Mononuclear cell (primary cell): ENCODE measurements around the gene SNX25. TPM values are rescaled to one million over a fixed set of nuclear protein-coding genes. Genes with fewer than 3 reads are reported as not detected.
"Not testable (repeated sequence)": the region's sequence is repeated elsewhere in the genome, so short reads cannot be mapped to it uniquely, and the experiment has no call there.

Experiments used
- H3K27me3 ChIP-seq: 2 replicates; pipeline ENCODE4 v1.6.0; 2011; ENCODE audit warnings: low read length, control low read depth; ENCODE audit not compliant: insufficient read depth
- H3K4me1 ChIP-seq: 2 replicates; pipeline ENCODE4 v1.5.1; 2011; ENCODE audit warnings: mild to moderate bottlenecking, low read length, control low read depth; ENCODE audit not compliant: insufficient read depth
- H3K4me3 ChIP-seq: 2 replicates; pipeline ENCODE4 v1.5.1; 2011; ENCODE audit warnings: mild to moderate bottlenecking, low read length, moderate library complexity
- H3K9me3 ChIP-seq: 2 replicates; pipeline ENCODE4 v1.5.1; 2011; ENCODE audit warnings: low read depth, mild to moderate bottlenecking, control low read depth, low read length
- total RNA-seq: library from RNA; depleted of rRNA; stranded (reverse); fragments of >200 nt; gene quantifications from one replicate; pipeline ENCODE4 v1.2.3, GENCODE V29; 2012

The SNX25 gene
- total RNA-seq, 1 donor = 30.1 TPM

DNA sequence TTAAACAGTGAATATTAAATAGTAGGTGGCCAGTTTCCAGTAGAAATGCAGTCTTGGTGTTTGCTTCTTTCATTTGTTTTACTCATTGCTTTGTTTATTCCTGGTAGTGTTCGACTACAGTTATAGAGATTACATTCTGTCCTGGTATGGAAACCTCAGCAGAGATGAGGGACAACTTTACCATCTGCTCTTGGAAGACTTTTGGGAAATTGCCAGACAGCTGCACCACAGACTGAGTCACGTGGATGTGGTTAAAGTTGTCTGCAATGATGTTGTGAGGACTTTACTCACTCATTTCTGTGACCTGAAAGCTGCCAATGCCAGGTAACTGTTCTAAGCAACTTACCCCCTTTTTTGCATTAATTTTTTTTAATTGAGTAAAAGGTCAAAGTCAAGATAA, 49.3 kb downstream of the SNX25 start:
- not testable (repeated sequence) for H3K4me1 ChIP-seq, H3K9me3 ChIP-seq, H3K27me3 ChIP-seq, H3K4me3 ChIP-seq

DNA sequence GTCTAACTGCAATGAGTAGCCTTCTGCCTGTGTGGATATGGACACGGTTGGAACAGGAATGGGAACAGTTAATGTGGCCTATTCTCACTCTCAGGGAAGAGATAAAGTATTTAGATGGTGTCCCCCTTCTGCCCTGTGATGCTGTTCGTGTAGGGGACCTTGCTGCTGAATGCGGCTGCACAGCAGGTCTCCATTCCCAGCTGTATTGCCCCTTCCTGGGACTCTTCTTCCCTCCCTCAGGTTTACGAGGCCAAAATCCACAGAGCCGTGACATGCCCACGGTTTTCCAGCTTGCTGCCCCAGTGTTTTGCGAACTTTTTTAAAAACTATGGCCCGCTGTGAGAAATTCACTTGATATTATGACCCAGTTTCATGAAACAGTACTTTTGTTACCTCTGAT, 50.3 kb downstream of the SNX25 start:
- Histone ChIP-seq H3K27me3 (no peaks in the 10 kb centered on the region), H3K9me3 (no peaks in the 10 kb centered on the region), H3K4me1 (no peaks in the 10 kb centered on the region), H3K4me3 (no peak overlapping the region)

DNA sequence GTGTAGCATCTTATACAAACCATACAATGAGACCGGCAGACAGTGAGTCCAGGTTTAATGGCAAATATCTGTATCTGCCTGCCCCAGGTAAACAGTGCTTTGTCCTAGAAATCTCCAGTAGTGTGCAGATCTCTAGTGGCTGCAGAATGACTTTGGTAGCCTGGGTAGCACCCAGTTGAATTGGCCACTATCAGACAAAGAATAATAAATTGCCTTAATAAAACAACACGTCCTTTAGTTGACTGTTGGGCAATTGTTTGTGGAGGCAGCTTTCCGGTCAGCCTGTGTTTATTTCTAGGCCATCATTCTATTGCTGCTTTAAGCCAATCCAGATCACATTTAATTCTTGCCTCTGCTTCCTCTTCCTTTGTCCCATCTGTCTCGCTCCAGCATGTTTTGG, 52.5 kb downstream of the SNX25 start:
- H3K4me3 ChIP-seq = no peak overlapping the region

DNA sequence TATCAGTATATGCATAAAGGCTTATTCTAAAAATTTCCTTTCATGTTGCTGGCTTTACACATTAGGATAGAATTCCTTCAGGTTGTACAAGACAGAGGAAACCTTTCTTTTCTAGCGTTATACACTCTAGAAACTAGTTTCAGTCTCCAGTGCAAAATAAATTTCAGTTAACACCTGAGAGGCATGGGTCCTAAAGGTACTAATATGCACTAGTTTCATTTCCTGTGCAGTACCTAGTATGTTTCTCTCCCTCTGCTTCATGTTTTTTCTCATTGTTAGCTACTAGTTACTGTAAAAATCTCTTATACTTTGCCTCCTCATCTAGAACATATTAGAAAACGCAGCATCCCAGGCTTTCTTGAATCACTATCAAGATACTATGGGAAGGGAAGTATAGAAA, 54.0 kb downstream of the SNX25 start:
- Histone ChIP-seq H3K4me1 (no peaks in the 10 kb centered on the region), H3K27me3 (no peaks in the 10 kb centered on the region), H3K4me3 (no peak overlapping the region), H3K9me3 (no peaks in the 10 kb centered on the region)

More for the DNA sequence above, 52.5 kb downstream of the SNX25 start:
- Histone ChIP-seq H3K27me3 (no peaks in the 10 kb centered on the region), H3K9me3 (no peaks in the 10 kb centered on the region), H3K4me1 (no peaks in the 10 kb centered on the region)

DNA sequence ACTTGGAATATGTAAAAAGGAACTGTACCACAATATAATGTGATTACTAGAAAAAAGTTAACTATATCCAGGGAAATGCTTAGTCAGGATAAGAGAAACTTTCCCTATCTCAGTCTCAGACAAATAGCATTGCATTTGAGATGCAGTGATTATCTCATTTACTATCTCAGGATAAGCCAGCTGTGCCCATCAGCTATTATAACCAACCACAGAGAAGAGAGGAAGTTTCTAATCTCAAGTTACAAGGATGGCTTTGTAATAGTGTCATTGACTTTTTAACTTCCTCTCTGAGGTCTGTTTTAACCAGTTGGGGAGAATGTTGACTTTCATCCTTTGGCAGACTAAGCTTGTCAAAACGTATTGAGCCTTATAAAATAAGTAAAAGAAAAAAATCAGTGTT, 56.5 kb downstream of the SNX25 start:
- H3K27me3 ChIP-seq = no peaks in the 10 kb centered on the region
- no peaks in the 10 kb centered on the region for H3K4me1 ChIP-seq
- no peaks in the 10 kb centered on the region for H3K9me3 ChIP-seq
- H3K4me3 ChIP-seq = no peak overlapping the region

DNA sequence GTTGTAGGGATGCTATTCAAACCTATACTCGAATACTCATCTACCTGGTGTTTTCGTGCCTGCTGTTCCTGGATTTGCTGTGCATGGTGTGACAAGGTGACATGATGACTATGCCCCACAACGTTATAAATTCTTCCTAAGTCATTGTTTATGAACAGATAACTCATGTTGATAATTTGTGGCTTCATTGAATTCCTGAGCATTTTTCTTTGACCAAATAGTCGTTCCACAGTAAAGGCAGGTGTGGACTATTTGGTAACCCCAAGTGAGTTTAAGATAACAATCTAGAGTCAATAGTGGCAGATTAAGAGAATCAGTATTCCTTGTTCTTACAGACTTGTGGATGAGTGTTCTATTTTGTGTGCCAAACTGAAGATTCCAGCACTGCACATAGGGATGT, 59.9 kb downstream of the SNX25 start:
- H3K9me3 ChIP-seq = no peaks in the 10 kb centered on the region
- no peak overlapping the region for H3K4me3 ChIP-seq
- H3K4me1 ChIP-seq = no peaks in the 10 kb centered on the region
- H3K27me3 ChIP-seq = no peaks in the 10 kb centered on the region

GRCh38 chr4:185270037-185270436, 60.6 kb downstream of the SNX25 start:
- Histone ChIP-seq H3K4me3 (no peak overlapping the region), H3K4me1 (no peaks in the 10 kb centered on the region), H3K9me3 (no peaks in the 10 kb centered on the region), H3K27me3 (no peaks in the 10 kb centered on the region)

DNA sequence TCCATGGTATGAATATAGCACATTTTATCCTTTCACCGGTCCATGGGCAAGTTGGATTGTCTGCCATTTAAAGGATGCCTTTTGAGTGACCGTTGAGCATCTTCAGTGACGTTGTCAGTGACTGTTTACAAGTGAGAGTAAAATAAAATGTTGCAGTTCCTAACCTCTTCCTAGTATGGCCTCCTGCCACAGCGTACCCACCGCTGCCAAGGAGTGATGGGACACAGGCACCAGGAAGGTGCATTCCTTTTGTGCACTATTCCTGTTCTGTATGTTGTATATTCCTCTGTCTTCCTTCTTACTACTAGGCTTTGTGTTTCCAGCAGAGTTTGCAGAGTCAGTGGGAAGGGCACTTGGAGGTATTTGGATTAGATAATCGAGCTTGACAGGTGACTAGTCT, 61.5 kb downstream of the SNX25 start:
- no peaks in the 10 kb centered on the region for H3K4me1 ChIP-seq
- H3K4me3 ChIP-seq = no peak overlapping the region
- no peaks in the 10 kb centered on the region for H3K27me3 ChIP-seq
- no peaks in the 10 kb centered on the region for H3K9me3 ChIP-seq

DNA sequence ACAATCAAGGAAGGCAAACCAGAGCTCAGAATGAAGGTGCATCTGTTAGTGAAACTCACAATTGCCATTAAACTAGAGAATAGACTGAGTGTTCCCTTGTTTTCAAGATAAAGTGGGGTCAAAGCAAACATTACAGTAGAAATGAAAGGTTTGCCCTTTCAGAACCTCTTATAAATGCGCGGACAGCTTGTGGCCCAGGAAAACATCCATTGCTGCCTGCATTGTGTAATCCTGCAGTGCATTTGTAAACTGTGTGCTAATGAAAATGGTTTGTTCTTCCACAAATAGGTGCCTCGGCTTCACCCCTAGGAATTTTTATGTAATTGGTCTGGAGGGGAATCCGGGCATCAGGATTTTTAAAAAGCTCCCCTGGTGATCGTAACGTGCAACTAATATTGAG, 62.8 kb downstream of the SNX25 start:
- H3K4me3 ChIP-seq = no peak overlapping the region
- H3K27me3 ChIP-seq = no peaks in the 10 kb centered on the region
- H3K4me1 ChIP-seq = no peaks in the 10 kb centered on the region
- H3K9me3 ChIP-seq = no peaks in the 10 kb centered on the region

DNA sequence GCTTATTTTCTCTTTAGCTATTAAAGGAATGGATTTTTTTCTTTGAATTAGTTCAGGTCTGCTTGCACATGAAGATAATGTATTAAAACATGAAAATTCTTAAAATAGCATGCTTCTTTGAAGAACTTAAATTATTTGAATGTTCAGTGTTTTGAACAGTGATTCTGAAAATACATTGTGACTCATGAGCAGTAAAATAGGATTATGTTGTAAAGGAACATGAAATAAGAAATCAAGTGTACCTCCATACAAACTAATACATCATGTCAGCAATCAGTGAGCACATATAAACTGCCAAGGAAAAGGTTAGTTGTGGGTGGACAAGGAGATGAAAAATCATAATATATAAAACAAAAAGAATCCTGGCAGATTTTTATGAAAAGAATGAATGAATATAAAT, 66.1 kb downstream of the SNX25 start:
- Histone ChIP-seq H3K9me3 (no peaks in the 10 kb centered on the region), H3K4me1 (no peaks in the 10 kb centered on the region), H3K27me3 (no peaks in the 10 kb centered on the region), H3K4me3 (no peak overlapping the region)

DNA sequence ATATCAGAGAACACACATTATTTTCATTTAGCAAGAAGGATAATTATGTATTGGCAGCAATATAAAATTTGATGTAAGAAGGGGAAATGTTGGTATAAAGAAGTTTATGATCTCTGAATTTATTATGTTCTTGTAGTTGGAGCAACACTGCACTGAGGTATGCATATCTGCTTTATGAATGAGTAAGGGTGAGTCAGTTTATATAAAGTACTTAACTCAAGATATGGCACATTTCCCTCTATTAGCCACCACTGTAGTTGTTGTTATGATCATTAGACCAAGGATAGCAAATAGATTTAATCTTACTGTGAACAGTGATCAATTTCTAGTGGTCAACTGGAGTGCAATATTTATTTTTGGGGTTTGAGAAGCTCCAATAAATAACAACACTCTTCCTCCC, 66.6 kb downstream of the SNX25 start:
- no peaks in the 10 kb centered on the region for H3K27me3 ChIP-seq
- H3K4me1 ChIP-seq = no peaks in the 10 kb centered on the region
- H3K4me3 ChIP-seq = no peak overlapping the region
- no peaks in the 10 kb centered on the region for H3K9me3 ChIP-seq

DNA sequence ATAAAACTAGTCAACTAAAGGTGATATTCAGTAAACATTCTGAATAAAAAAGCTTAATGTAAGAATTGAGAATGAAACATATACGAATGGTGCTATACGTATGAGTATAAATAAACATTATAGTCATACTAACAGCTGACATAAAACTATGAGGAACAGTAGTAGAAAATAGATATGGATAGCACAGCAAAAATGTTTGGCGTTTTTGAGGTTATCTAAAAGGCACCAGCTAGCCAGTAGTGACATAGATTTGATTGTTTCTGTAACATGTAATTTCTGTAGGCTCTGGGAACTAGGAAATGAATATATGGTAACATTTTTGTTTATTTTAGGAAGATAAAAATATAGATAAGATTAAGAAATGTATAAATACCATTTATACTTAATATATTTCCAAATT, 69.3 kb downstream of the SNX25 start:
- Histone ChIP-seq H3K9me3 (no peaks in the 10 kb centered on the region), H3K27me3 (no peaks in the 10 kb centered on the region), H3K4me1 (no peaks in the 10 kb centered on the region)

DNA sequence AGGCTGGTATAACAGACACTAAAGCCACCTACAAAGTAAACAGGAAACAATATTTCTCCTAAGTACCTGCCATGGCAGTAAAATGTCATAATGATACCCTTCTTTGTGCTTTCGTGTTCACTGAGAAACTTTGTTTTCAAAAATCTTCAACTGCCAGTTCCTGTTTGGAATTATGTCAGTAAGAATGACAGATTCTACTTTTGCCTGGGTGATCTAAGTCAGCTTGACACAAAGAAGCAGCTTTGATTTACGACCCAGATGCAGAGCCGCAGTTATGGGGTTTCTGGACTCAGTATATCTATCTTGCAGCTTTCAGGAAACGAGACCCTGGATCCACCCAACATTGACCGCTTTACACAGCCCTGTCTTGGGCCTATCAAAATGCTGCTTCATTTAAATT, 71.2 kb downstream of the SNX25 start:
- no peaks in the 10 kb centered on the region for H3K9me3 ChIP-seq
- no peak overlapping the region for H3K4me3 ChIP-seq
- no peaks in the 10 kb centered on the region for H3K27me3 ChIP-seq
- no peaks in the 10 kb centered on the region for H3K4me1 ChIP-seq

More for the DNA sequence above, 69.3 kb downstream of the SNX25 start:
- no peak overlapping the region for H3K4me3 ChIP-seq

- no peak overlapping the region for H3K4me3 ChIP-seq
- no peaks in the 10 kb centered on the region for H3K4me1 ChIP-seq
- no peaks in the 10 kb centered on the region for H3K9me3 ChIP-seq
- no peaks in the 10 kb centered on the region for H3K27me3 ChIP-seq
Measured at GRCh38 chr4:185282968-185283367, 73.6 kb downstream of the SNX25 start.

GRCh38 chr4:185283723-185284122, 74.3 kb downstream of the SNX25 start:
- Histone ChIP-seq H3K27me3 (no peaks in the 10 kb centered on the region), H3K9me3 (no peaks in the 10 kb centered on the region), H3K4me3 (no peak overlapping the region), H3K4me1 (no peaks in the 10 kb centered on the region)

GRCh38 chr4:185285632-185286393, 76.4 kb downstream of the SNX25 start:
- H3K27me3 ChIP-seq = no peaks in the 10 kb centered on the region
- H3K4me3 ChIP-seq = no peak overlapping the region
- H3K9me3 ChIP-seq = no peaks in the 10 kb centered on the region
- no peaks in the 10 kb centered on the region for H3K4me1 ChIP-seq
